ENCODE results near the gene TRIM42. TPM values are rescaled to one million over a fixed set of nuclear protein-coding genes. Genes with fewer than 3 reads are reported as not detected.

Gene TRIM42
- total and polyA plus RNA-seq, 2 of the 8 experiments (the other 6 are each of a cell fraction or from before 2014, with no cell fraction given), result not detected

DNA sequence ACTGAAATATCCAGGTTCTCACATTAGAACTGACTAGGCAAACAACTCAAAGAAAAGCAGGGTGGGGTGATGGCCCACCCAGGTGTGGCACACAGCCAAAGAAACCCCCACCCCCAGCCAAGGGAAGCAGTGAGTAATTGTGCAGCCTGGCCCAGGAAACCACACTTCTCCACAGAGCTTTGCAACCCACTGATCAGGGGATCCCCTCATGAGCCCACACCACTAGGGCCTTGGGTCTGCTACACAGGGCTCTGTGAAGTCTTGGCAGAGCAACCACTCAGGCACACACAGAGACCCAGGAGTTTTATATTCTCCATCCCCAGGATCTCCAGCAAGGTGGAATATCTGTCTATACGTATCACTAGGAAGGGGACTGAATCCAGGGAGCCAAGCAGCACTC lies 22.2 kb upstream of the TRIM42 start:
- no peak overlapping the region for H2BK15ac ChIP-seq (ENCODE audit: low read length)
- H3K4me3 ChIP-seq (ENCODE audit: extremely low read depth in 1 of 4, insufficient read depth in 2 of 4, low read depth in 3 of 4, low read length in 4 of 4), result no peak overlapping the region
- no peaks in the 10 kb centered on the region for H3K79me1 ChIP-seq (ENCODE audit: low read depth, low read length)
- 87% methylated on average over 1 of the region's 1 CpG; no CpG with 5 or more reads in 1 of the 2 experiments for WGBS, 2 experiments (ENCODE audit: extremely low coverage in 1 of 2, insufficient coverage in 1 of 2, insufficient read length in 1 of 2, insufficient replicate concordance in 2 of 2, low coverage in 1 of 2, low lambda C conversion rate in 2 of 2, missing lambda C conversion rate in 1 of 2)
- H2AFZ ChIP-seq (ENCODE audit: low read length), result no peak overlapping the region
- no peak overlapping the region for H3K23ac ChIP-seq (ENCODE audit: insufficient read length)
- DNase-seq (ENCODE audit: low read depth in 1 of 2, low spot score in 2 of 2) (no peak), FAIRE-seq (no peak)
- H4K5ac ChIP-seq (ENCODE audit: insufficient read length, low read depth, low read length), result no peak overlapping the region
- no peak overlapping the region for H3K18ac ChIP-seq (ENCODE audit: extremely low read depth, low read length)
- peaks cover 6 to 10% of the 10 kb centered on the region in 2 experiments; a peak in 1 of 4 replicates for H3K9me3 ChIP-seq (ENCODE audit: insufficient read depth in 2 of 2, low read depth in 1 of 2, low read length in 1 of 2)
- TF ChIP-seq KDM1A (IDR thresholded peaks at IDR 0.05; ENCODE audit: borderline replicate concordance, low read length) (no peak), CBX5 (IDR thresholded peaks at IDR 0.05; ENCODE audit: low read depth, low read length) (no peak), RNF2 (IDR thresholded peaks at IDR 0.05; ENCODE audit: borderline replicate concordance, low read depth, low read length, missing control alignments, poor library complexity, severe bottlenecking) (no peak), SIX5 (IDR thresholded peaks at IDR 0.05; ENCODE audit: low read depth, low read length) (no peak), POLR2AphosphoS5 (IDR thresholded peaks at IDR 0.05; ENCODE audit: low read depth, low read length) (no peak), FOSL1 (IDR thresholded peaks at IDR 0.05; ENCODE audit: insufficient read depth, low read depth, low read length) (no peak), SAP30 (IDR thresholded peaks at IDR 0.05; ENCODE audit: insufficient read depth, insufficient replicate concordance, low read length) (no peak), MAFK (IDR thresholded peaks at IDR 0.05; ENCODE audit: low read depth, low read length) (no peak), JUND (IDR thresholded peaks at IDR 0.05; ENCODE audit: low read length) (no peak), SIN3A (conservative IDR thresholded peaks at IDR 0.05 in 1 of 2, IDR thresholded peaks at IDR 0.05 in 1 of 2; ENCODE audit: low read depth in 1 of 2, low read length in 2 of 2) (no peak), TCF12 (IDR thresholded peaks at IDR 0.05; ENCODE audit: low read depth, low read length) (no peak), PHF8 (conservative IDR thresholded peaks at IDR 0.05; ENCODE audit: low read depth, low read length) (no peak), CEBPB (IDR thresholded peaks at IDR 0.05; ENCODE audit: low read depth, low read length) (no peak)
- ChIA-PET CTCF (ENCODE audit: partially characterized antibody) (no interaction called here), POLR2A (ENCODE audit: partially characterized antibody) (no interaction called here)
- H3K27ac ChIP-seq (ENCODE audit: low read depth, low read length), result no peak overlapping the region
- no peaks in the 10 kb centered on the region for H3K4me1 ChIP-seq (replicated peaks in 1 of 4; ENCODE audit: control insufficient read depth in 3 of 4, insufficient read depth in 4 of 4, low read length in 3 of 4)
- H4K20me1 ChIP-seq (replicated peaks in 1 of 2; ENCODE audit: control insufficient read depth in 1 of 2, insufficient read depth in 2 of 2, low read length in 2 of 2), result no peaks in the 10 kb centered on the region
- no peak overlapping the region for H3K14ac ChIP-seq (ENCODE audit: insufficient read length)
- no peak overlapping the region for H3K4ac ChIP-seq (replicated peaks; ENCODE audit: insufficient read length, low read depth, low read length)
- no peak overlapping the region for H2BK20ac ChIP-seq (ENCODE audit: low read length)
- H3K9ac ChIP-seq (replicated peaks in 1 of 4; ENCODE audit: extremely low read depth in 1 of 4, low read depth in 3 of 4, low read length in 3 of 4), result no peak overlapping the region
- H3K36me3 ChIP-seq (ENCODE audit: control insufficient read depth in 2 of 4, insufficient read depth in 4 of 4, low read length in 3 of 4), result no peaks in the 10 kb centered on the region
- H3K23me2 ChIP-seq (ENCODE audit: low read depth, low read length), result no peaks in the 10 kb centered on the region
- H2AK5ac ChIP-seq (ENCODE audit: low read depth, low read length), result no peak overlapping the region
- H2BK5ac ChIP-seq (ENCODE audit: low read depth, low read length), result no peak overlapping the region
- H3K4me2 ChIP-seq (ENCODE audit: insufficient read depth in 1 of 2, low read depth in 2 of 2, low read length in 2 of 2), result no peak overlapping the region
- H3K56ac ChIP-seq (replicated peaks; ENCODE audit: insufficient read length, low read depth, low read length), result no peak overlapping the region
- H4K91ac ChIP-seq (replicated peaks; ENCODE audit: insufficient read length, low read length), result no peak overlapping the region
- no peaks in the 10 kb centered on the region for H3K79me2 ChIP-seq (ENCODE audit: control insufficient read depth in 1 of 2, insufficient read depth in 2 of 2, low read length in 2 of 2)
- H3K27me3 ChIP-seq (replicated peaks in 1 of 4; ENCODE audit: control insufficient read depth in 3 of 4, extremely low read depth in 1 of 4, insufficient read depth in 3 of 4, low read length in 3 of 4), result no peaks in the 10 kb centered on the region
- no peak overlapping the region for H4K8ac ChIP-seq (ENCODE audit: extremely low read depth, insufficient read depth, low read length)
- no peak overlapping the region for H2BK12ac ChIP-seq (ENCODE audit: low read depth, low read length)
- H2BK120ac ChIP-seq (replicated peaks; ENCODE audit: low read depth, low read length), result no peak overlapping the region
